Measurements from ENCODE around the gene TPM2. TPM values are rescaled to one million over a fixed set of nuclear protein-coding genes. Genes with fewer than 3 reads are reported as not detected.

TPM2 gene
- total RNA-seq, 1 experiment from 2014 or later, result 138 TPM

- no peaks in the 10 kb centered on the region for H3K4me1 Mint-ChIP-seq (ENCODE audit: low read depth, unreplicated experiment)
- DNase-seq, result no peak
- intact Hi-C loops (cut with micrococcal nuclease; ENCODE audit: unreplicated experiment), result no loop called here
- BruUV-seq (replicated peaks), result no TSS peak
- TF ChIP-seq CTCF (IDR thresholded peaks at IDR 0.05; ENCODE audit: unreplicated experiment), result no peak
- CTCF ChIA-PET, result no interaction called here
- no peak overlapping the region for H3K27ac Mint-ChIP-seq (ENCODE audit: unreplicated experiment)
- H3K27me3 Mint-ChIP-seq (ENCODE audit: unreplicated experiment), result peaks cover 20% of the 10 kb centered on the region
- no peak overlapping the region for H3K4me3 Mint-ChIP-seq (ENCODE audit: low read depth, unreplicated experiment)
- H3K9me3 Mint-ChIP-seq (ENCODE audit: low read depth, unreplicated experiment), result peaks cover 2% of the 10 kb centered on the region
- H3K36me3 Mint-ChIP-seq (ENCODE audit: insufficient read depth, unreplicated experiment), result peaks cover 5% of the 10 kb centered on the region
Observed at GRCh38 chr9:35636135-35636876, 53.4 kb downstream of the TPM2 start.

- intact Hi-C loops (cut with micrococcal nuclease; ENCODE audit: unreplicated experiment), result no loop called here
- no peak overlapping the region for H3K4me3 Mint-ChIP-seq (ENCODE audit: low read depth, unreplicated experiment)
- peaks cover 20% of the 10 kb centered on the region for H3K27me3 Mint-ChIP-seq (ENCODE audit: unreplicated experiment)
- TF ChIP-seq CTCF (IDR thresholded peaks at IDR 0.05; ENCODE audit: unreplicated experiment), result no peak
- no peak overlapping the region for H3K27ac Mint-ChIP-seq (ENCODE audit: unreplicated experiment)
- no TSS peak for BruUV-seq (replicated peaks)
- H3K4me1 Mint-ChIP-seq (ENCODE audit: low read depth, unreplicated experiment), result no peaks in the 10 kb centered on the region
- CTCF ChIA-PET, result no interaction called here
- H3K36me3 Mint-ChIP-seq (ENCODE audit: insufficient read depth, unreplicated experiment), result peaks cover 5% of the 10 kb centered on the region
- DNase-seq, result no peak
- peaks cover 2% of the 10 kb centered on the region for H3K9me3 Mint-ChIP-seq (ENCODE audit: low read depth, unreplicated experiment)
Observed at GRCh38 chr9:35635730-35636129, 54.0 kb downstream of the TPM2 start.

Small RNAs within 50 kb of the gene (microRNA-seq; reads per million reads assigned to microRNA genes)
- not detected for gene MIR6852
- not detected for gene MIR6853

Other genes with a start within 250 kb of the TPM2 start
- 8.6 and 10.5 TPM in 2 replicates for gene RUSC2, start 199.8 kb downstream of the TPM2 start, total RNA-seq (2022)
- gene TESK1, start 84.7 kb downstream of the TPM2 start, total RNA-seq (2022), result 20.9 and 24.6 TPM in 2 replicates
- 0.38 and 0.73 TPM in 2 replicates for gene CD72, start 71.5 kb downstream of the TPM2 start, total RNA-seq (2022)
- not detected in 2 replicates for gene SIT1, start 39.0 kb downstream of the TPM2 start, total RNA-seq (2022)
- gene RMRP, start 31.9 kb downstream of the TPM2 start, total RNA-seq (2022), result 8,471 and 11,520 TPM in 2 replicates
- 7.9 and 8.0 TPM in 2 replicates for gene CCDC107, start 31.6 kb downstream of the TPM2 start, total RNA-seq (2022)
- 14.2 and 15.4 TPM in 2 replicates for gene ARHGEF39, start 24.7 kb downstream of the TPM2 start, total RNA-seq (2022)
- 0.64 and 0.76 TPM in 2 replicates for gene CA9, start 16.0 kb downstream of the TPM2 start, total RNA-seq (2022)
- gene TLN1, start 42.3 kb upstream of the TPM2 start, total RNA-seq (2022), result 91.1 and 98.7 TPM in 2 replicates
- 26.5 and 29.4 TPM in 2 replicates for gene CREB3, start 42.7 kb upstream of the TPM2 start, total RNA-seq (2022)
- 62.4 and 62.7 TPM in 2 replicates for gene GBA2, start 59.3 kb upstream of the TPM2 start, total RNA-seq (2022)
- 26.6 and 31.6 TPM in 2 replicates for gene RGP1, start 59.4 kb upstream of the TPM2 start, total RNA-seq (2022)
- gene MSMP, start 64.4 kb upstream of the TPM2 start, total RNA-seq (2022), result not detected in 2 replicates
- gene NPR2, start 101.7 kb upstream of the TPM2 start, total RNA-seq (2022), result 16.8 and 19.2 TPM in 2 replicates
- 0.97 and 1.2 TPM in 2 replicates for gene SPAG8, start 122.3 kb upstream of the TPM2 start, total RNA-seq (2022)
- 33.9 and 39.7 TPM in 2 replicates for gene HINT2, start 125.1 kb upstream of the TPM2 start, total RNA-seq (2022)
- not detected in 2 replicates for gene FAM221B, start 138.8 kb upstream of the TPM2 start, total RNA-seq (2022)
- gene TMEM8B, start 139.3 kb upstream of the TPM2 start, total RNA-seq (2022), result 2.5 and 3.7 TPM in 2 replicates
- not detected in 2 replicates for gene OR13J1, start 180.5 kb upstream of the TPM2 start, total RNA-seq (2022)
- 0.69 and 0.90 TPM in 2 replicates for gene HRCT1, start 216.3 kb upstream of the TPM2 start, total RNA-seq (2022)
- gene SPAAR, start 219.6 kb upstream of the TPM2 start, total RNA-seq (2022), result not detected in 2 replicates